Measurements from ENCODE around the gene EXOC3.

- TF ChIP-seq CTCF (IDR thresholded peaks at IDR 0.05; ENCODE audit: control extremely low read depth in 1 of 3, insufficient read depth in 1 of 3, low read depth in 1 of 3, low read length in 3 of 3) (no peak), HDAC2 (IDR thresholded peaks at IDR 0.05; ENCODE audit: borderline replicate concordance in 1 of 2, low read depth in 2 of 2, low read length in 2 of 2) (no peak), EZH2 (IDR thresholded peaks at IDR 0.05; ENCODE audit: low read depth, low read length, severe bottlenecking) (no peak), CREB1 (IDR thresholded peaks at IDR 0.05) (no peak), CEBPB (IDR thresholded peaks at IDR 0.05; ENCODE audit: low read depth, low read length) (no peak), HDAC6 (IDR thresholded peaks at IDR 0.05; ENCODE audit: low read depth, low read length) (no peak), POLR2A (IDR thresholded peaks at IDR 0.05; ENCODE audit: control extremely low read depth in 1 of 2, low read depth in 2 of 2, low read length in 2 of 2) (no peak), TBP (IDR thresholded peaks at IDR 0.05; ENCODE audit: low read depth, low read length) (no peak)
Measured at GRCh38 chr5:492314-492893, 49.4 kb downstream of the EXOC3 start.
